Stimulated activated CD8-positive, alpha-beta memory T cell treated with anti-CD3 and anti-CD28 coated beads, Interleukin-15, amount 100 ng/mL, for 1 hour (primary cell): ENCODE results near the gene TPTE.
"Not testable (repeated sequence)": the region's sequence is repeated elsewhere in the genome, so short reads cannot be mapped to it uniquely, and the experiment has no call there.

ENCODE experiments used
- DNase-seq: peaks from one replicate; pipeline ENCODE4 v3.0.0-alpha.2; 2020; ENCODE audit warnings: low read depth

The TPTE gene

GRCh38 chr21:10617133-10617752 is 95.9 kb downstream of the TPTE start:
- not testable (repeated sequence) for DNase-seq

- DNase-seq: no peak
These were observed 106.0 kb downstream of the TPTE start for GRCh38 chr21:10627316-10627863.

GRCh38 chr21:10629239-10629638 is 107.9 kb downstream of the TPTE start:
- DNase-seq: not testable (repeated sequence)

- not testable (repeated sequence) for DNase-seq
These were observed 109.4 kb downstream of the TPTE start for GRCh38 chr21:10630829-10631228.

- not testable (repeated sequence) for DNase-seq
These were observed 109.9 kb downstream of the TPTE start for GRCh38 chr21:10631316-10631715.

- not testable (repeated sequence) for DNase-seq
These were observed 116.8 kb downstream of the TPTE start for GRCh38 chr21:10638144-10638543.

GRCh38 chr21:10639123-10639522 is 117.7 kb downstream of the TPTE start:
- no peak for DNase-seq

- not testable (repeated sequence) for DNase-seq
These were observed 118.4 kb downstream of the TPTE start for GRCh38 chr21:10639746-10640145.

- no peak for DNase-seq
These were observed 119.1 kb downstream of the TPTE start for GRCh38 chr21:10640446-10640845.

- DNase-seq: no peak
These were observed 119.7 kb downstream of the TPTE start for GRCh38 chr21:10641107-10641506.

- DNase-seq: not testable (repeated sequence)
These were observed 124.3 kb downstream of the TPTE start for GRCh38 chr21:10645667-10646066.

GRCh38 chr21:10649350-10650149 is 128.2 kb downstream of the TPTE start:
- DNase-seq: not testable (repeated sequence)

- DNase-seq: not testable (repeated sequence)
These were observed 128.9 kb downstream of the TPTE start for GRCh38 chr21:10650297-10650696.
